Testis (tissue), 3 donors: Measurements from ENCODE around the gene SKAP2. TPM values are rescaled to one million over a fixed set of nuclear protein-coding genes. Genes with fewer than 3 reads are reported as not detected.

Source experiments
- DNase-seq: peaks from one replicate; pipeline ENCODE4 v3.0.0-alpha.2; 2019
- H3K27ac ChIP-seq, 2 donors: fragments of 200-600 bp; sonication (generic); one replicate each; pipeline ENCODE4 v1.5.1; 2019
- H3K27me3 ChIP-seq: fragments of 200-600 bp; sonication (generic); one replicate; pipeline ENCODE4 v1.5.1; 2019
- H3K36me3 ChIP-seq: fragments of 200-600 bp; sonication (generic); one replicate; pipeline ENCODE4 v1.5.1; 2017; ENCODE audit warnings: low read depth; ENCODE audit errors: missing control alignments
- H3K4me1 ChIP-seq: fragments of 200-600 bp; sonication (generic); one replicate; pipeline ENCODE4 v1.5.1; 2019
- H3K4me3 ChIP-seq, 2 donors: fragments of 200-600 bp; sonication (generic); one replicate each; pipeline ENCODE4 v1.5.1; 2017 to 2019
- H3K9me3 ChIP-seq: fragments of 200-600 bp; sonication (generic); one replicate; pipeline ENCODE4 v1.5.1; 2017
- CTCF ChIP-seq, 3 experiments: fragments of 450-650 bp in 2 of 3; fragments of 200-600 bp in 1 of 3; sonication (generic) in 1 of 3; IDR thresholded peaks; one replicate each; pipeline ENCODE4 v1.5.1; 2016 to 2019; ENCODE audit warnings: antibody characterized with exemption in 3 of 3, mild to moderate bottlenecking in 2 of 3, moderate library complexity in 1 of 3
- POLR2A ChIP-seq: fragments of 450-650 bp; IDR thresholded peaks from one replicate; pipeline ENCODE4 v1.6.1; 2017; ENCODE audit warnings: antibody characterized with exemption, mild to moderate bottlenecking, moderate library complexity
- WGBS, 2 donors: methylation state at CpG; one replicate each; pipeline ENCODE4 v1.1.5; 2018; 5-methylcytosine and 5-hydroxymethylcytosine counted together
- intact Hi-C: fragments of 100-400 bp; cut with DNase I; formaldehyde crosslinking; loops from one replicate; pipeline ENCODE4 v1.15.1; 2023; ENCODE audit warnings: low total_unique reads
- polyA plus RNA-seq: library from polyadenylated mRNA; stranded (reverse); fragments of 350-450 nt; fragmentation: Illumina TruSeq; extraction: RNeasy Lipid Tissue Mini Kit (QIAGEN cat#74804); gene quantifications from one replicate; pipeline ENCODE4 v1.2.3, GENCODE V29; 2014; ENCODE audit warnings: low read depth, low replicate concordance; ENCODE audit not compliant: insufficient read depth
- total RNA-seq, 2 donors: library from RNA; depleted of rRNA; stranded (reverse); fragments of >200 nt; gene quantifications; one replicate each; pipeline ENCODE4 v1.2.3, GENCODE V29; 2016

SKAP2 gene
- total and polyA plus RNA-seq, 3 donors from 2014 or later = 33.1 to 43.6 (median 33.9) TPM

- WGBS, 2 donors = 93 to 98% methylated on average over 3 of the region's 3 CpGs
- H3K27me3 ChIP-seq = no peaks in the 10 kb centered on the region
- H3K9me3 ChIP-seq = no peaks in the 10 kb centered on the region
- H3K4me3 ChIP-seq = no peak overlapping the region
- DNase-seq = no peak
- H3K27ac ChIP-seq = no peak overlapping the region
- intact Hi-C loops = no loop called here
- H3K4me1 ChIP-seq = no peaks in the 10 kb centered on the region
- no peak for TF ChIP-seq CTCF (IDR thresholded peaks at IDR 0.05)
- TF ChIP-seq POLR2A = no peak
- no peaks in the 10 kb centered on the region for H3K36me3 ChIP-seq
Observed at GRCh38 chr7:26633557-26633956, 230.8 kb downstream of the SKAP2 start.

- intact Hi-C loops = no loop called here
- no peak for DNase-seq
- Histone ChIP-seq H3K36me3 (no peaks in the 10 kb centered on the region), H3K4me3 (no peak overlapping the region), H3K4me1 (no peaks in the 10 kb centered on the region), H3K9me3 (no peaks in the 10 kb centered on the region), H3K27ac (no peak overlapping the region), H3K27me3 (no peaks in the 10 kb centered on the region)
- TF ChIP-seq CTCF (IDR thresholded peaks at IDR 0.05) = no peak
- TF ChIP-seq POLR2A = no peak
- WGBS, 2 donors = 89 to 91% methylated on average over 6 of the region's 6 CpGs
Observed at GRCh38 chr7:26631601-26632000, 232.8 kb downstream of the SKAP2 start.

- TF ChIP-seq CTCF (IDR thresholded peaks at IDR 0.05) (no peak), POLR2A (no peak)
- Histone ChIP-seq H3K27me3 (no peaks in the 10 kb centered on the region), H3K36me3 (no peaks in the 10 kb centered on the region), H3K27ac (no peak overlapping the region), H3K9me3 (no peaks in the 10 kb centered on the region), H3K4me1 (no peaks in the 10 kb centered on the region), H3K4me3 (no peak overlapping the region)
- DNase-seq = no peak
- WGBS, 2 donors = 89 to 91% methylated on average over 14 of the region's 14 CpGs
- intact Hi-C loops = no loop called here
Observed at GRCh38 chr7:26630941-26631580, 233.3 kb downstream of the SKAP2 start.

GRCh38 chr7:26630361-26630760, 234.0 kb downstream of the SKAP2 start:
- Histone ChIP-seq H3K4me3 (no peak overlapping the region), H3K36me3 (no peaks in the 10 kb centered on the region), H3K9me3 (no peaks in the 10 kb centered on the region), H3K27ac (no peak overlapping the region), H3K27me3 (no peaks in the 10 kb centered on the region), H3K4me1 (no peaks in the 10 kb centered on the region)
- DNase-seq = no peak
- WGBS, 2 donors = 90 to 95% methylated on average over 3 to 4 of the region's 4 CpGs
- intact Hi-C loops = no loop called here
- TF ChIP-seq POLR2A = no peak
- no peak for TF ChIP-seq CTCF (IDR thresholded peaks at IDR 0.05)

- no peak for TF ChIP-seq POLR2A
- TF ChIP-seq CTCF (IDR thresholded peaks at IDR 0.05) = no peak
- Histone ChIP-seq H3K4me3 (no peak overlapping the region), H3K9me3 (no peaks in the 10 kb centered on the region), H3K27me3 (no peaks in the 10 kb centered on the region), H3K27ac (no peak overlapping the region), H3K36me3 (no peaks in the 10 kb centered on the region), H3K4me1 (no peaks in the 10 kb centered on the region)
- WGBS, 2 donors = 70 to 83% methylated on average over 3 of the region's 3 CpGs
- intact Hi-C loops = no loop called here
- DNase-seq = no peak
Observed at GRCh38 chr7:26629696-26630095, 234.7 kb downstream of the SKAP2 start.
